Muscle of leg (tissue), 11 donors: ENCODE data around the gene LRWD1. TPM values are rescaled to one million over a fixed set of nuclear protein-coding genes. Genes with fewer than 3 reads are reported as not detected.
"Not testable (repeated sequence)": the region's sequence is repeated elsewhere in the genome, so short reads cannot be mapped to it uniquely, and the experiment has no call there.

Experiments
- DNase-seq: peaks from one replicate; pipeline ENCODE4 v3.0.0; 2013
- H3K27ac ChIP-seq: one replicate; pipeline ENCODE4 v1.5.1; 2013; ENCODE audit warnings: mild to moderate bottlenecking, low read length, control low read depth
- H3K27me3 ChIP-seq: one replicate; pipeline ENCODE4 v1.6.1; 2013; ENCODE audit warnings: low read length; ENCODE audit not compliant: control insufficient read depth, insufficient read depth
- H3K36me3 ChIP-seq: one replicate; pipeline ENCODE4 v1.6.1; 2013; ENCODE audit warnings: low read length; ENCODE audit not compliant: control insufficient read depth, insufficient read depth
- H3K4me1 ChIP-seq: one replicate; pipeline ENCODE4 v1.6.1; 2013; ENCODE audit warnings: low read length; ENCODE audit not compliant: control insufficient read depth, insufficient read depth
- H3K4me3 ChIP-seq: one replicate; pipeline ENCODE4 v1.5.1; 2013; ENCODE audit warnings: low read length, control low read depth
- H3K9me3 ChIP-seq: replicated peaks from 2 replicates; pipeline ENCODE4 v1.6.1; 2013; ENCODE audit warnings: low read depth, low read length; ENCODE audit not compliant: control insufficient read depth
- WGBS: methylation state at CpG from one replicate; pipeline ENCODE4 v1.1.5; 2013; ENCODE audit warnings: missing lambda C conversion rate; ENCODE audit not compliant: insufficient coverage; 5-methylcytosine and 5-hydroxymethylcytosine counted together
- polyA plus RNA-seq, 8 donors: library from polyadenylated mRNA; unstranded; fragments of 120-200 nt; gene quantifications; one replicate each; pipeline versions ENCODE4 v1.2.1 to v1.2.3, GENCODE V29; 2013; ENCODE audit warnings: inconsistent platforms in 1 of 8, low replicate concordance in 1 of 8; ENCODE audit not compliant: insufficient read length in 8 of 8, insufficient read depth in 1 of 8
- total RNA-seq: library from RNA; stranded (reverse); fragments of 120-200 nt; gene quantifications from one replicate; pipeline ENCODE4 v1.2.4, GENCODE V29; 2013

The LRWD1 gene
- total and polyA plus RNA-seq, 9 donors: 10.2 to 14.5 (median 12.5) TPM

GRCh38 chr7:102467581-102468477, 3.0 kb downstream of the LRWD1 start:
- Histone ChIP-seq H3K4me3 (no peak overlapping the region), H3K4me1 (peaks cover 19% of the 10 kb centered on the region), H3K36me3 (peaks cover 36% of the 10 kb centered on the region), H3K27me3 (no peaks in the 10 kb centered on the region), H3K27ac (no peak overlapping the region), H3K9me3 (no peaks in the 10 kb centered on the region)
- no peak for DNase-seq
- 90% methylated on average over 23 of the region's 24 CpGs for WGBS

GRCh38 chr7:102468478-102469350, 3.9 kb downstream of the LRWD1 start:
- H3K36me3 ChIP-seq: peaks cover 45% of the 10 kb centered on the region
- H3K27ac ChIP-seq: no peak overlapping the region
- peak; percentile 22 for DNase-seq
- H3K27me3 ChIP-seq: no peaks in the 10 kb centered on the region
- no peaks in the 10 kb centered on the region for H3K9me3 ChIP-seq
- peaks cover 18% of the 10 kb centered on the region for H3K4me1 ChIP-seq
- H3K4me3 ChIP-seq: no peak overlapping the region
- WGBS: 90% methylated on average over 31 of the region's 40 CpGs

- Histone ChIP-seq H3K9me3 (no peaks in the 10 kb centered on the region), H3K4me1 (peaks cover 14% of the 10 kb centered on the region), H3K4me3 (no peak overlapping the region), H3K27ac (no peak overlapping the region), H3K36me3 (peaks cover 46% of the 10 kb centered on the region), H3K27me3 (no peaks in the 10 kb centered on the region)
- no peak for DNase-seq
- WGBS: 85% methylated on average over 17 of the region's 24 CpGs
These were observed 4.7 kb downstream of the LRWD1 start for GRCh38 chr7:102469351-102469971.

GRCh38 chr7:102469972-102470825, 5.4 kb downstream of the LRWD1 start:
- H3K9me3 ChIP-seq: no peaks in the 10 kb centered on the region
- H3K4me3 ChIP-seq: no peak overlapping the region
- WGBS: 88% methylated on average over 13 of the region's 20 CpGs
- H3K36me3 ChIP-seq: peaks cover 46% of the 10 kb centered on the region
- H3K27me3 ChIP-seq: no peaks in the 10 kb centered on the region
- H3K27ac ChIP-seq: no peak overlapping the region
- H3K4me1 ChIP-seq: peaks cover 14% of the 10 kb centered on the region
- no peak for DNase-seq

- H3K36me3 ChIP-seq: peaks cover 46% of the 10 kb centered on the region
- DNase-seq: no peak
- WGBS: 57% methylated on average over 5 of the region's 6 CpGs
These were observed 7.0 kb downstream of the LRWD1 start for GRCh38 chr7:102471791-102472125.

DNA sequence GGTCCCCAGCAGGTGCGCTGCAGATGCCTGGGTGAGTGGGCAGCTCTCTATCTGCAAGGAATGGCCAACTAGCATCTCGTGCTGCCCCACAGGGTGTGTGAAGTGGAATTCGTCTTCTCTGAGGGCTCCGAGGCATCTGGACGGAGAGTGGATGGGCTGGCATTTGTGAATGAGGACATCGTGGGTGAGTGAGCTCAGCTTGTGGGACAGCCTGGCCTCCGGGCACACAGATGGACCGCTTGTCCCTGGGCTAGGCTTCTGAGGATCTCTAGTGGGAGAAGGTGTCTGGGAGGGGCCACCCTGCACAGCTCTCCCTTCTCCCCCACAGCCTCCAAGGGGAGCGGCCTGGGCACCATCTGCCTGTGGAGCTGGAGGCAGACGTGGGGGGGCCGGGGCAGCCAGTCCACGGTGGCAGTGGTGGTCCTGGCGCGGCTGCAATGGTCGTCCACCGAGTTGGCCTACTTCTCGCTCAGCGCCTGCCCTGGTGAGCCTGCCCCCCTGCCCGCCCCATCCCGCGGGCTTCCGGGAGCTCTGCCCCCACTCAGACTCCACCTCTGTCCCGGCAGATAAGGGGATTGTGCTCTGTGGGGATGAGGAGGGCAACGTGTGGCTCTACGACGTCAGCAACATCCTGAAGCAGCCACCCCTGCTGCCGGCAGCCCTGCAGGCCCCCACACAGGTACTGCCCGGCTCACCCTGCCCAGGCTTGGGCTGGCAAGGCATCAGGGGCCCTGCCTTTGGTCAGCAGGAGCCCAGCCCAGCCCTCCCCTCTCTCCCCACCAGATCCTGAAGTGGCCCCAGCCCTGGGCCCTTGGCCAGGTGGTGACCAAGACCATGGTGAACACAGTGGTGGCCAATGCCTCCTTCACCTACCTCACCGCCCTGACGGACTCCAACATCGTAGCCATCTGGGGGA, 7.6 kb downstream of the LRWD1 start:
- H3K36me3 ChIP-seq: peaks cover 46% of the 10 kb centered on the region
- H3K27ac ChIP-seq: no peak overlapping the region
- WGBS: 81% methylated on average over 19 of the region's 31 CpGs
- H3K9me3 ChIP-seq: no peaks in the 10 kb centered on the region
- no peak overlapping the region for H3K4me3 ChIP-seq
- no peaks in the 10 kb centered on the region for H3K27me3 ChIP-seq
- H3K4me1 ChIP-seq: peaks cover 5% of the 10 kb centered on the region
- no peak for DNase-seq

More at GRCh38 chr7:102471791-102472125, 7.0 kb downstream of the LRWD1 start:
- H3K4me1 ChIP-seq: peaks cover 5% of the 10 kb centered on the region
- H3K27me3 ChIP-seq: no peaks in the 10 kb centered on the region
- no peaks in the 10 kb centered on the region for H3K9me3 ChIP-seq
- no peak overlapping the region for H3K27ac ChIP-seq
- H3K4me3 ChIP-seq: no peak overlapping the region

DNA sequence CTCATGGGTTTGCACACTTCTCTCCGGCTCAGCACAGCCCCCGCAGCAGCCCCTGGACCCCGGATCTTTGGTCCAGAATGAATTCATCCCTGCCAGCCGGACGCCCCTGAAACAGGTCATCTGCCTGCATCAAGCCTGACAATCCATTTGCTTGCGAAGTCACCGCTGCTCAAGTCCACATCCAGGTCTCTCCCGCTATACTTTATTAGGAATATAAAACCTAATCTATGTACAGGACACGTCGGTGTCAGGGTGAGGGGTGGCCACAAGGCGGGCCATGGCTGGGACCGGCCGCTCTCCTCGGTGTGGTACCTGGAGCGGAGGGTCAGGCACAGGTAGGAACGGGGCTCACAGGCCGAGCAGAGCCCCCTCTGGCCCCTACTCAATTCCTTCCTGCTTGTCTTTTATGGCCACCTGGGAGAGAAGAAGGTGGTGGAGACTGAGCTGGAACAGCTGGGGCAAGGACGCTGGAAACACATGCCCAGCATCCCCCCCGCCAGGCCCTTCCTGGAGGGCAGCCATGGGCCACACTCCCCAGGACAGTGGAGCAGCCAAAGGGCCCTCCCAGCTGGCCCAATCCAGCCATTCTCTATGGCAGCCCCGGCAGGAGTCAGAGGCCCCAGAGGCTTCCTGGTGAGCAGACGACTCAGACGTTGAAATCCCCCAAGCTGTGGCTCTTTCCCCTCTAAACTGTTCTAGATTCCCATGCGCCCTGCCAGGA, 8.6 kb downstream of the LRWD1 start:
- DNase-seq: no peak
- peaks cover 38% of the 10 kb centered on the region for H3K36me3 ChIP-seq
- no peaks in the 10 kb centered on the region for H3K27me3 ChIP-seq
- 82% methylated on average over 16 of the region's 23 CpGs for WGBS
- H3K27ac ChIP-seq: no peak overlapping the region
- H3K4me1 ChIP-seq: peaks cover 7% of the 10 kb centered on the region
- no peak overlapping the region for H3K4me3 ChIP-seq
- H3K9me3 ChIP-seq: no peaks in the 10 kb centered on the region

- not testable (repeated sequence) for H3K27me3 ChIP-seq, DNase-seq, H3K4me1 ChIP-seq, H3K9me3 ChIP-seq, H3K4me3 ChIP-seq, H3K27ac ChIP-seq
- no CpG with 5 or more reads among the region's 14 CpGs for WGBS
- H3K36me3 ChIP-seq: peaks cover 32% of the 10 kb centered on the region
These were observed 9.3 kb downstream of the LRWD1 start for GRCh38 chr7:102474116-102474515.
